ENCODE data around the gene OPTC. TPM values are rescaled to one million over a fixed set of nuclear protein-coding genes. Genes with fewer than 3 reads are reported as not detected.

The OPTC gene
- total and polyA plus RNA-seq, 9 of the 15 experiments (the other 6 are each of a cell fraction or from before 2014, with no cell fraction given): not detected

GRCh38 chr1:203455706-203456105 is 38.2 kb upstream of the OPTC start (continued):
- TF ChIP-seq TEAD2 (tag; IDR thresholded peaks at IDR 0.05) (no peak), ASH1L (IDR thresholded peaks at IDR 0.05; ENCODE audit: borderline replicate concordance, low read depth, partially characterized antibody) (no peak)

GRCh38 chr1:203456577-203456976 is 37.4 kb upstream of the OPTC start:
- Histone ChIP-seq H2AFZ (ENCODE audit: low read depth, low read length) (no peak overlapping the region), H3K9me1 (ENCODE audit: control insufficient read depth, insufficient read depth, low read length) (no peaks in the 10 kb centered on the region), H3K27ac (ENCODE audit: extremely low read depth, low read depth, low read length) (no peak overlapping the region), H3K4me1 (replicated peaks in 1 of 2; ENCODE audit: control insufficient read depth in 2 of 2, insufficient read depth in 2 of 2, low read length in 2 of 2) (no peaks in the 10 kb centered on the region), H3K79me2 (ENCODE audit: control insufficient read depth, insufficient read depth, low read length) (no peaks in the 10 kb centered on the region), H3K4me3 (no peak overlapping the region), H3K4me2 (ENCODE audit: insufficient read depth, low read length) (no peak overlapping the region), H3K27me3 (ENCODE audit: control insufficient read depth in 2 of 2, insufficient read depth in 2 of 2, low read length in 2 of 2) (peaks cover 17 to 38% of the 10 kb centered on the region in 2 experiments), H3K9ac (ENCODE audit: insufficient read depth in 1 of 2, low read depth in 2 of 2, low read length in 2 of 2) (no peak overlapping the region), H3K9me3 (replicated peaks; ENCODE audit: control insufficient read depth, insufficient read depth, low read depth, low read length) (no peaks in the 10 kb centered on the region), H3K36me3 (ENCODE audit: control insufficient read depth, insufficient read depth, low read length) (no peaks in the 10 kb centered on the region), H4K20me1 (replicated peaks; ENCODE audit: control insufficient read depth, insufficient read depth, low read length) (0 out of 2 replicates have a peak, but pooled peaks cover 7% of the 10 kb centered on the region)
- ATAC-seq (no peak), FAIRE-seq (no peak), DNase-seq (ENCODE audit: extremely low read depth in 1 of 4, low spot score in 3 of 4) (no peak)
- BruUV-seq (replicated peaks): no TSS peak
- intact Hi-C loops (cut with micrococcal nuclease): no loop called here
- ChIA-PET POLR2A (interaction anchor here (0.6 to 1.5 kb wide), 2 partner anchors 10 to 124 kb away, joined by 3 to 4 read pairs; no protein-coding TSS in a partner anchor), CTCF (ENCODE audit: low intra/inter-chr PET ratio) (interaction anchor here (0.9 kb wide), 1 partner anchor 32 kb away, joined by 3 read pairs; no protein-coding TSS in a partner anchor)
- 0% methylated on average over 4 of the region's 4 CpGs for WGBS (ENCODE audit: insufficient coverage, low coverage, missing lambda C conversion rate)
- in situ Hi-C loops (cut with MboI): no loop called here
- TF ChIP-seq ZFP1 (CRISPR knock-in tag; IDR thresholded peaks at IDR 0.05): no peak
- TF ChIP-seq ATF2 (CRISPR knock-in tag; IDR thresholded peaks at IDR 0.05): no peak
- TF ChIP-seq CHD1 (IDR thresholded peaks at IDR 0.05; ENCODE audit: low read length): no peak
- TF ChIP-seq THAP12 (CRISPR knock-in tag; IDR thresholded peaks at IDR 0.05): no peak
- no peak for TF ChIP-seq FOXA3 (CRISPR knock-in tag; conservative IDR thresholded peaks at IDR 0.05 in 1 of 2, IDR thresholded peaks at IDR 0.05 in 1 of 2)
- no peak for TF ChIP-seq CREBBP (IDR thresholded peaks at IDR 0.05; ENCODE audit: low read depth, low read length)
- TF ChIP-seq TOE1 (IDR thresholded peaks at IDR 0.05; ENCODE audit: borderline replicate concordance): no peak
- TF ChIP-seq TOE1 (CRISPR knock-in tag; IDR thresholded peaks at IDR 0.05; ENCODE audit: borderline replicate concordance, low read depth): no peak
- no peak for TF ChIP-seq NRF1 (conservative IDR thresholded peaks at IDR 0.05 in 1 of 2, IDR thresholded peaks at IDR 0.05 in 1 of 2)
- TF ChIP-seq E2F8 (IDR thresholded peaks at IDR 0.05; ENCODE audit: low read depth, partially characterized antibody): no peak
- TF ChIP-seq FOXM1 (IDR thresholded peaks at IDR 0.05; ENCODE audit: low read depth): no peak
- TF ChIP-seq FOXM1 (CRISPR knock-in tag; IDR thresholded peaks at IDR 0.05; ENCODE audit: low read depth): no peak

Measured in K562 (cell line).